Effector memory CD4-positive, alpha-beta T cell (primary cell): ENCODE results near the gene CFAP20DC.

ENCODE experiments used
- DNase-seq, 3 donors: peaks; one replicate each; pipeline ENCODE4 v3.0.0-alpha.2; 2020
- H3K27ac ChIP-seq: 2 replicates; pipeline ENCODE4 v1.7.0; 2013; ENCODE audit warnings: mild to moderate bottlenecking, low read length, moderate library complexity; ENCODE audit not compliant: insufficient read depth, poor library complexity, severe bottlenecking
- H3K27me3 ChIP-seq: replicated peaks from 2 replicates; pipeline ENCODE4 v1.7.0; 2013; ENCODE audit warnings: mild to moderate bottlenecking, low read length; ENCODE audit not compliant: insufficient read depth, control insufficient read depth, poor library complexity, severe bottlenecking
- H3K36me3 ChIP-seq: 2 replicates; pipeline ENCODE4 v1.7.0; 2013; ENCODE audit warnings: mild to moderate bottlenecking, low read length, moderate library complexity; ENCODE audit not compliant: control insufficient read depth, insufficient read depth
- H3K4me1 ChIP-seq: 2 replicates; pipeline ENCODE4 v1.7.0; 2013; ENCODE audit warnings: low read length, mild to moderate bottlenecking; ENCODE audit not compliant: control insufficient read depth, insufficient read depth, poor library complexity, severe bottlenecking
- H3K4me3 ChIP-seq: 2 replicates; pipeline ENCODE4 v1.7.0; 2013; ENCODE audit warnings: low read length, low read depth, mild to moderate bottlenecking; ENCODE audit not compliant: insufficient read depth, poor library complexity, severe bottlenecking
- H3K9me3 ChIP-seq: 2 replicates; pipeline ENCODE4 v1.7.0; 2013; ENCODE audit warnings: mild to moderate bottlenecking, low read length, moderate library complexity; ENCODE audit not compliant: control insufficient read depth

CFAP20DC gene

GRCh38 chr3:59043391-59043790 lies 6.4 kb downstream of the CFAP20DC start:
- Histone ChIP-seq H3K9me3 (no peaks in the 10 kb centered on the region), H3K4me3 (no peak overlapping the region), H3K36me3 (no peaks in the 10 kb centered on the region), H3K4me1 (no peaks in the 10 kb centered on the region), H3K27me3 (no peaks in the 10 kb centered on the region), H3K27ac (no peak overlapping the region)
- DNase-seq: no peak

GRCh38 chr3:59040902-59041301 lies 8.9 kb downstream of the CFAP20DC start:
- DNase-seq: no peak
- Histone ChIP-seq H3K27ac (no peak overlapping the region), H3K36me3 (no peaks in the 10 kb centered on the region)

GRCh38 chr3:59027607-59028006 lies 22.2 kb downstream of the CFAP20DC start:
- H3K36me3 ChIP-seq: no peaks in the 10 kb centered on the region
- DNase-seq: no peak
- no peaks in the 10 kb centered on the region for H3K27me3 ChIP-seq
- H3K9me3 ChIP-seq: no peaks in the 10 kb centered on the region
- H3K27ac ChIP-seq: no peak overlapping the region
- H3K4me3 ChIP-seq: no peak overlapping the region
- no peaks in the 10 kb centered on the region for H3K4me1 ChIP-seq

More at GRCh38 chr3:59040902-59041301, 8.9 kb downstream of the CFAP20DC start:
- H3K4me3 ChIP-seq: no peak overlapping the region
- no peaks in the 10 kb centered on the region for H3K4me1 ChIP-seq
- no peaks in the 10 kb centered on the region for H3K9me3 ChIP-seq
- no peaks in the 10 kb centered on the region for H3K27me3 ChIP-seq

- Histone ChIP-seq H3K9me3 (no peaks in the 10 kb centered on the region), H3K4me3 (no peak overlapping the region), H3K27ac (no peak overlapping the region), H3K36me3 (no peaks in the 10 kb centered on the region), H3K4me1 (no peaks in the 10 kb centered on the region), H3K27me3 (no peaks in the 10 kb centered on the region)
- DNase-seq: no peak
Observed at GRCh38 chr3:59023612-59024011, 26.2 kb downstream of the CFAP20DC start.

GRCh38 chr3:59017617-59017984 lies 32.2 kb downstream of the CFAP20DC start:
- Histone ChIP-seq H3K4me1 (no peaks in the 10 kb centered on the region), H3K36me3 (no peaks in the 10 kb centered on the region), H3K9me3 (no peaks in the 10 kb centered on the region), H3K27me3 (no peaks in the 10 kb centered on the region), H3K4me3 (no peak overlapping the region), H3K27ac (no peak overlapping the region)
- no peak for DNase-seq

GRCh38 chr3:59016930-59017616 lies 32.8 kb downstream of the CFAP20DC start:
- no peak overlapping the region for H3K27ac ChIP-seq
- H3K9me3 ChIP-seq: no peaks in the 10 kb centered on the region
- DNase-seq: no peak
- no peaks in the 10 kb centered on the region for H3K4me1 ChIP-seq
- no peak overlapping the region for H3K4me3 ChIP-seq
- no peaks in the 10 kb centered on the region for H3K36me3 ChIP-seq
- H3K27me3 ChIP-seq: no peaks in the 10 kb centered on the region

- DNase-seq: no peak
- no peak overlapping the region for H3K27ac ChIP-seq
Observed at GRCh38 chr3:59013611-59014010, 36.2 kb downstream of the CFAP20DC start.

GRCh38 chr3:59006634-59007517 lies 42.9 kb downstream of the CFAP20DC start:
- DNase-seq: no peak
- Histone ChIP-seq H3K4me3 (no peak overlapping the region), H3K27ac (no peak overlapping the region)

More at GRCh38 chr3:59013611-59014010, 36.2 kb downstream of the CFAP20DC start:
- Histone ChIP-seq H3K4me3 (no peak overlapping the region), H3K27me3 (no peaks in the 10 kb centered on the region), H3K36me3 (no peaks in the 10 kb centered on the region), H3K9me3 (no peaks in the 10 kb centered on the region), H3K4me1 (no peaks in the 10 kb centered on the region)

GRCh38 chr3:59001675-59002074 lies 48.1 kb downstream of the CFAP20DC start:
- no peak for DNase-seq
- no peaks in the 10 kb centered on the region for H3K36me3 ChIP-seq
- H3K27me3 ChIP-seq: no peaks in the 10 kb centered on the region
- H3K27ac ChIP-seq: no peak overlapping the region
- H3K4me3 ChIP-seq: no peak overlapping the region
- no peaks in the 10 kb centered on the region for H3K4me1 ChIP-seq
- H3K9me3 ChIP-seq: no peaks in the 10 kb centered on the region

More at GRCh38 chr3:59006634-59007517, 42.9 kb downstream of the CFAP20DC start:
- Histone ChIP-seq H3K27me3 (no peaks in the 10 kb centered on the region), H3K36me3 (no peaks in the 10 kb centered on the region), H3K9me3 (no peaks in the 10 kb centered on the region), H3K4me1 (no peaks in the 10 kb centered on the region)

- Histone ChIP-seq H3K4me3 (no peak overlapping the region), H3K27ac (no peak overlapping the region), H3K27me3 (no peaks in the 10 kb centered on the region), H3K36me3 (no peaks in the 10 kb centered on the region), H3K9me3 (no peaks in the 10 kb centered on the region), H3K4me1 (no peaks in the 10 kb centered on the region)
- DNase-seq: no peak
Observed at GRCh38 chr3:58999774-59000160, 50.1 kb downstream of the CFAP20DC start.
